WI38 (cell line): Measurements from ENCODE around the gene UST.
"Not testable (repeated sequence)": the region's sequence is repeated elsewhere in the genome, so short reads cannot be mapped to it uniquely, and the experiment has no call there.

ENCODE experiments used
- H3K4me3 ChIP-seq: 2 replicates; pipeline ENCODE4 v1.5.1; 2011; ENCODE audit warnings: low read depth, mild to moderate bottlenecking, control low read depth, low read length
- CTCF ChIP-seq: IDR thresholded peaks from 2 replicates; pipeline ENCODE4 v1.5.1; 2012; ENCODE audit warnings: low read depth, mild to moderate bottlenecking, control low read depth, low read length

The UST gene

GRCh38 chr6:148747471-148748165, 788 bp downstream of the UST start:
- H3K4me3 ChIP-seq = peak overlapping the region; percentile 83
- TF ChIP-seq CTCF = no peak

DNA sequence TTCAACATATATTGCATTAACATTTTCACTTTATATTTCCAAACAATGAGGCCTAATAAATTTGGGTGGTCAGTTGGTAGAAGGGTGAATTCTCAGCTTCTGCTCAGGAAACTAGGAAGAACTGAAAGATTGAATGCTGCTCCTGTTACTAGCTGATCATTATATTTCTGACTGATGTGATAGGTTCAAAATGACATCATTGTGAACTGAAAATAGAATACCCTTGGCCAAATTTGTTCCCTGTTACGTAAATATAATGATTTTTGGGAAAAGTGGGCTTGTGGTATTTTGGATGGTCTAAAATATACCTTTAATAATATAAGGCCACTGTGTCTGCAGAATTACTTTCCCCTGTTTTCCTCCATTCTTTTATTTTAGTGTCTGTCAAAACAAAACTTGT, 2.8 kb downstream of the UST start:
- no peak overlapping the region for H3K4me3 ChIP-seq
- TF ChIP-seq CTCF = no peak

DNA sequence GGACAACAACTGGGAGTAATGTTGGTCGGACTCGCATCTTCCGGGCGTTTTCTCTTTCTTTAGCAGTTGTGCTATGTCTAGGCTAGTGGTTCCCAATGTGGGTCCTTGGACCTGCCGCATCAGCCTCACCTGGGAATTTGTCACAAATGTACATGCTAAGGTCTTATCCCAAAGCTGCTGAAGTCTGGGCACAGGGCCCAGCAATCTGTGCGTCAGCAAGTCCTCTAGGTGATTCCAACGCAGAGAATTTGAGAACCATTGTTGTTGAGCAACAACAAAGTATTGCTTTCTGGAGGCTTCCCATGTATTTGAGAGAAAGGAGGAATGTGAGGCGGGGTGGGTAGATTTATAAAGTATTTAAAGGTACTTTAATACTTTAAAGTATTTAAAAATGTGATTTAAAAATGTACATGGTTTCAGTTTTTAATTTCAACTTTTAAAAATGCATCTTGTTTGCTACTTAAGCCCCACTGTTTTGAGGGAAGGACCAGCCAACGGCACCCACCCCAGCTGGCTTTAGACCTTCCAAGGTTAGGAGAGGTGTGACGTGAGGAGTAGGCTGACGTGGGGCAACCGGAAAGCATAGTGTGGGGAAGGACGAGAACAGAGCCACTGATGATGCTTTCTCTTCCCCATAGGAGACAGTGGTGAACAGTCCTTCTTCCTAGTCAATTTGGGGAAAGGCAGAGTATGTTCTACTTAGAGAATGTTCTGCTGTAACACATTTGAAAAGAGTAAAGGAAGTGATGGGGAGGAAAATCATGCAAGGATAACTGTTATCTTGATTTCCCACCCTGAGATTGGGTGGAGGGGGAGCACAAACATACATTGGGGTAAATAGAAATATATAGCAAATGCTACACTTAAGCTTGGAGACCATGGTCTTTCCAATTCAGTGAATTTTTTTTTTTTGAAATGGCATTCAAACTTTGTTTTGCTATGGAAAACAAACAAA, 4.3 kb downstream of the UST start:
- TF ChIP-seq CTCF = no peak
- no peak overlapping the region for H3K4me3 ChIP-seq

DNA sequence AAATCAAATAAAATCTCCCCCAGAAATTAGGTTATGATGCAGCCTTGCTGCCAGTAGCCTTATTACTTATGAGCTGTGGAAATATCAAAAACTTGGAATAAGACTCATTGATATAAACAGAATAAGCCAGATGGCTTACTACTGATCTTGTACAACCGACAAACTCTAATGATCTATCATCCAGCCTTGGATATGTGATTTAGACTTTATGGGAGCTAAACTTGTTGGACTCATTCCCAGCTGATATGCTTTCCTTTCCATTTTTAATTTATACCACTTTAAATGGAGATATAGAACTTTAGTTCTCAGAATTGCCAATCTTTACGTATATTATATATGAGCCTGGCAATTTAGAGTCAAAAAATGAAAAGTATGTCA, 5.0 kb downstream of the UST start:
- no peak overlapping the region for H3K4me3 ChIP-seq
- TF ChIP-seq CTCF = no peak

- H3K4me3 ChIP-seq = not testable (repeated sequence)
These were observed 8.5 kb downstream of the UST start for GRCh38 chr6:148755379-148755778.

- TF ChIP-seq CTCF = no peak
- no peak overlapping the region for H3K4me3 ChIP-seq
These were observed 11.2 kb downstream of the UST start for GRCh38 chr6:148757944-148758480.

GRCh38 chr6:148758492-148758891, 11.7 kb downstream of the UST start:
- TF ChIP-seq CTCF = no peak
- no peak overlapping the region for H3K4me3 ChIP-seq
